K562 (cell line): Measurements from ENCODE around the gene SESN3.

Experiments
- ATF1 ChIP-seq, 2 experiments: fragments of 450-650 bp in 1 of 2; IDR thresholded peaks; 2 replicates each; pipeline ENCODE4 v1.6.1; 2016; ENCODE audit warnings: missing compliant biosample characterization in 1 of 2, missing genetic modification characterization in 1 of 2
- CTCF ChIP-seq, 3 experiments: IDR thresholded peaks in 2 of 3; conservative IDR thresholded peaks in 1 of 3; 2 replicates each; pipeline ENCODE4 v1.5.1; 2011 to 2012; ENCODE audit warnings: low read length in 3 of 3, mild to moderate bottlenecking in 3 of 3, control low read depth in 2 of 3, improper control_type of control experiment in 1 of 3, inconsistent platforms in 1 of 3, low read depth in 1 of 3, mixed read lengths in 1 of 3, moderate library complexity in 1 of 3; ENCODE audit not compliant: insufficient read depth in 2 of 3
- HNRNPL ChIP-seq: fragments of 200-400 bp; formaldehyde crosslinking; IDR thresholded peaks from 2 replicates; pipeline ENCODE4 v1.6.1; 2017; ENCODE audit warnings: low read depth, mild to moderate bottlenecking, low read length
- SP2 ChIP-seq: IDR thresholded peaks from 2 replicates; pipeline ENCODE4 v1.6.1; 2011; ENCODE audit warnings: mild to moderate bottlenecking, low read depth, low read length, moderate library complexity; ENCODE audit not compliant: poor library complexity, severe bottlenecking; ENCODE audit errors: extremely low read depth
- TCF7 ChIP-seq: sonication (generic); IDR thresholded peaks from 2 replicates; pipeline ENCODE4 v1.6.1; 2016; ENCODE audit warnings: antibody characterized with exemption, borderline replicate concordance
- YBX1 ChIP-seq: fragments of 450-650 bp; IDR thresholded peaks from 2 replicates; pipeline ENCODE4 v1.7.1; 2016; ENCODE audit warnings: mild to moderate bottlenecking
- TF ChIP-seq, protein P1 (sequence below), 2 experiments: fragments of 450-650 bp; IDR thresholded peaks; 2 replicates each; pipeline ENCODE4 v1.6.1; 2018; ENCODE audit warnings: mild to moderate bottlenecking in 2 of 2, low read depth in 1 of 2; ENCODE audit not compliant: partially characterized antibody in 2 of 2

GRCh38 chr11:95232666-95233065 is 1.7 kb upstream of the SESN3 start:
- no peak for TF ChIP-seq TCF7
- no peak for TF ChIP-seq CTCF (IDR thresholded peaks at IDR 0.05 in 2 of 3, conservative IDR thresholded peaks at IDR 0.05 in 1 of 3; ENCODE audit: insufficient read depth in 2 of 3, low read depth in 1 of 3, low read length in 3 of 3)
- TF ChIP-seq ATF1 (CRISPR knock-in tag; IDR thresholded peaks at IDR 0.05) = no peak
- no peak for TF ChIP-seq ATF1 (tag; IDR thresholded peaks at IDR 0.05)
- TF ChIP-seq YBX1 = no peak
- TF ChIP-seq, protein P1, sequence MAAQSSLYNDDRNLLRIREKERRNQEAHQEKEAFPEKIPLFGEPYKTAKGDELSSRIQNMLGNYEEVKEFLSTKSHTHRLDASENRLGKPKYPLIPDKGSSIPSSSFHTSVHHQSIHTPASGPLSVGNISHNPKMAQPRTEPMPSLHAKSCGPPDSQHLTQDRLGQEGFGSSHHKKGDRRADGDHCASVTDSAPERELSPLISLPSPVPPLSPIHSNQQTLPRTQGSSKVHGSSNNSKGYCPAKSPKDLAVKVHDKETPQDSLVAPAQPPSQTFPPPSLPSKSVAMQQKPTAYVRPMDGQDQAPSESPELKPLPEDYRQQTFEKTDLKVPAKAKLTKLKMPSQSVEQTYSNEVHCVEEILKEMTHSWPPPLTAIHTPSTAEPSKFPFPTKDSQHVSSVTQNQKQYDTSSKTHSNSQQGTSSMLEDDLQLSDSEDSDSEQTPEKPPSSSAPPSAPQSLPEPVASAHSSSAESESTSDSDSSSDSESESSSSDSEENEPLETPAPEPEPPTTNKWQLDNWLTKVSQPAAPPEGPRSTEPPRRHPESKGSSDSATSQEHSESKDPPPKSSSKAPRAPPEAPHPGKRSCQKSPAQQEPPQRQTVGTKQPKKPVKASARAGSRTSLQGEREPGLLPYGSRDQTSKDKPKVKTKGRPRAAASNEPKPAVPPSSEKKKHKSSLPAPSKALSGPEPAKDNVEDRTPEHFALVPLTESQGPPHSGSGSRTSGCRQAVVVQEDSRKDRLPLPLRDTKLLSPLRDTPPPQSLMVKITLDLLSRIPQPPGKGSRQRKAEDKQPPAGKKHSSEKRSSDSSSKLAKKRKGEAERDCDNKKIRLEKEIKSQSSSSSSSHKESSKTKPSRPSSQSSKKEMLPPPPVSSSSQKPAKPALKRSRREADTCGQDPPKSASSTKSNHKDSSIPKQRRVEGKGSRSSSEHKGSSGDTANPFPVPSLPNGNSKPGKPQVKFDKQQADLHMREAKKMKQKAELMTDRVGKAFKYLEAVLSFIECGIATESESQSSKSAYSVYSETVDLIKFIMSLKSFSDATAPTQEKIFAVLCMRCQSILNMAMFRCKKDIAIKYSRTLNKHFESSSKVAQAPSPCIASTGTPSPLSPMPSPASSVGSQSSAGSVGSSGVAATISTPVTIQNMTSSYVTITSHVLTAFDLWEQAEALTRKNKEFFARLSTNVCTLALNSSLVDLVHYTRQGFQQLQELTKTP (IDR thresholded peaks at IDR 0.05; ENCODE audit: low read depth in 1 of 2, partially characterized antibody in 2 of 2) = no peak
- no peak for TF ChIP-seq HNRNPL
- TF ChIP-seq SP2 = no peak
